ENCODE measurements around the gene CPTP.

- TF ChIP-seq ZNF274 (IDR thresholded peaks at IDR 0.05; ENCODE audit: low read depth, low read length) (no peak), YY1 (IDR thresholded peaks at IDR 0.05; ENCODE audit: insufficient read depth, insufficient read length) (no peak)
Observed at GRCh38 chr1:1318131-1318652, 6.4 kb upstream of the CPTP start.
